Right cardiac atrium (tissue), 5 donors: ENCODE measurements around the gene FAF1. TPM values are rescaled to one million over a fixed set of nuclear protein-coding genes. Genes with fewer than 3 reads are reported as not detected.
"Not testable (repeated sequence)": the region's sequence is repeated elsewhere in the genome, so short reads cannot be mapped to it uniquely, and the experiment has no call there.

Source experiments
- ATAC-seq, 2 donors: fragments of 200-7000 bp; cut with Tn5 transposase; one replicate each; pipeline versions ENCODE4 v1.8.0 to v1.9.1; 2020; ENCODE audit warnings: moderate library complexity in 2 of 2, mild to moderate bottlenecking in 1 of 2
- DNase-seq, 3 donors: peaks; one replicate each; pipeline ENCODE4 v3.0.0-alpha.2; 2020
- H3K27ac ChIP-seq: one replicate; pipeline ENCODE4 v1.5.1; 2013; ENCODE audit warnings: mild to moderate bottlenecking, low read length, control low read depth, moderate library complexity
- H3K27me3 ChIP-seq: one replicate; pipeline ENCODE4 v1.6.1; 2013; ENCODE audit not compliant: control insufficient read depth, insufficient read depth
- H3K4me1 ChIP-seq: one replicate; pipeline ENCODE4 v1.6.1; 2013; ENCODE audit warnings: low read length; ENCODE audit not compliant: control insufficient read depth, insufficient read depth
- H3K4me3 ChIP-seq: one replicate; pipeline ENCODE4 v1.5.1; 2013; ENCODE audit warnings: low read length, control low read depth
- H3K9me3 ChIP-seq: one replicate; pipeline ENCODE4 v1.6.1; 2013; ENCODE audit warnings: low read length; ENCODE audit not compliant: control insufficient read depth
- WGBS: extraction: QIAGEN DNeasy Blood & Tissue Kit; methylation state at CpG from one replicate; pipeline ENCODE4 v1.1.7; 2013; 5-methylcytosine and 5-hydroxymethylcytosine counted together
- intact Hi-C, 4 donors: fragments of 100-400 bp; cut with DNase I; formaldehyde crosslinking; loops; one replicate each; pipeline versions ENCODE4 v1.11.0 to v1.14.0; 2022 to 2023
- polyA plus RNA-seq: library from polyadenylated mRNA; stranded (reverse); fragments of 200-250 nt; gene quantifications from one replicate; pipeline ENCODE4 v1.2.3, GENCODE V29; 2013
- total RNA-seq, 4 donors: library from RNA; stranded (reverse); fragmentation: NEBNext Ultra II Directional; extraction: Animal tissue kit (Norgen Biotek cat#: 25700); gene quantifications; one replicate each; pipeline ENCODE4 v1.2.1, GENCODE V29; 2021
- donor health status: healthy with polysubstance abuse.
- donor health status: DM: no; HTN: yes; CAD: no.
- donor health status: DM: no; HTN: no; CAD: no.
- donor health status: DM: no; HTN: yes; CAD: no; lungs with severe emphysema.
- donor health status: DM: yes; HTN: yes; CAD: no.

Gene FAF1
- total and polyA plus RNA-seq, 5 donors: 52.3 to 90.0 (median 74.7) TPM

DNA sequence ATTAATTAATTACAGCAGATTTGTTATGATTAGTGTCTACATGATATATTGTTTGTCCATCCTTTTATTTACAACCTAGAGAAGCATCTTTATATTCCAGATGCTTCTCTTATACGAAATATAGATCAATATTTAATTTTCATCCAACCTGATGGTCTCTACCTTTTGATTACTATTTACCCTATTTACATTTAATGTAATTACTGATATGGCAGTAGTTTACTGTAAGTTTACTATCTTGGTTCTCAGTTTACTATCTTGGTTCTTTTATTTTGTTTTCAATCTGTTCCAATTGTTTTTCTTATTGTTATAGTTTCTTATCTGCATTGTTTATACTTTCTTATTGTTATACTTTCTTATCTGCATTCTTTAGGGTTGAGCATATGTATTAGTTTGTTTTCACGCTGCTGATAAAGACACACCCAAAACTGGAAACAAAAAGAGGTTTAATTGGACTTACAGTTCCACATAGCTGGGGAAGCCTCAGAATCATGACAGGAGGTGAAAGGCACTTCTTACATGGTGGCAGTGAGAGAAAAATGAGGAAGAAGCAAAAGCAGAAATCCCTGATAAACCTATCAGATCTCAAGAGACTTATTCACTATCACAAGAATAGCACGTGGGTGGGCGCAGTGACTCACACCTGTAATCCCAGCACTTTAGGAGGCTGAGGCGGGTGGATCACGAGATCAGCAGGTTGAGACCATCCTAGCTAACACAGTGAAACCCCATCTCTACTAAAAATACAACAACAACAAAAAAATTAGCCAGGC, 28.9 kb downstream of the FAF1 start:
- intact Hi-C loops: loop anchor here in 1 of 4 donors (5.0 kb wide), 1 partner anchor 111 kb away; no protein-coding TSS in a partner anchor

DNA sequence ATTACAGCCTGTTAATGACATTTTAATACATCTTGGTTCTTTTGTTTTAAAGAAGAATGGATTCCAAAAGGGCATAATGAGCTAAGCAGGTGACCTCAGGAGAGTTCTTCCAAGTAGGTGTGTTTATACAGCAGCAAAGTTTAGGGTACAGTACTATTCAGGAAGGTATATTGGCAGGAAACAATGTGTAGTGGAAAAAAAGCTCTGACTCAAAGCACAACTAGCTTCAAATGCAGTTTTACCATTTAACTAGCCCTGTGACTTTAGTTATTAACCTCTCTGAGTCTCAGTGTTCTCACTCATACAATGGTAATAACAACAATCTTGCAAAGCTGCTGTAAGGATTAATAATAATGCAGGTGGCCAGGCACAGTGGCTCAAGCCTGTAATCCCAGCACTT, 29.9 kb downstream of the FAF1 start:
- H3K27ac ChIP-seq: no peak overlapping the region
- no peak overlapping the region for H3K4me3 ChIP-seq
- intact Hi-C loops: loop anchor here in 1 of 4 donors (5.0 kb wide), 1 partner anchor 112 kb away; no protein-coding TSS in a partner anchor
- H3K4me1 ChIP-seq: peaks cover 1% of the 10 kb centered on the region
- ATAC-seq (no peak), DNase-seq (no peak)
- no peaks in the 10 kb centered on the region for H3K27me3 ChIP-seq
- no peaks in the 10 kb centered on the region for H3K9me3 ChIP-seq

More for the DNA sequence above, 28.9 kb downstream of the FAF1 start:
- no peak overlapping the region for H3K4me3 ChIP-seq
- H3K27ac ChIP-seq: no peak overlapping the region
- DNase-seq (no peak), ATAC-seq (no peak)
- no peaks in the 10 kb centered on the region for H3K9me3 ChIP-seq
- H3K4me1 ChIP-seq: no peaks in the 10 kb centered on the region
- no peaks in the 10 kb centered on the region for H3K27me3 ChIP-seq
- 88% methylated on average over 6 of the region's 6 CpGs for WGBS

DNA sequence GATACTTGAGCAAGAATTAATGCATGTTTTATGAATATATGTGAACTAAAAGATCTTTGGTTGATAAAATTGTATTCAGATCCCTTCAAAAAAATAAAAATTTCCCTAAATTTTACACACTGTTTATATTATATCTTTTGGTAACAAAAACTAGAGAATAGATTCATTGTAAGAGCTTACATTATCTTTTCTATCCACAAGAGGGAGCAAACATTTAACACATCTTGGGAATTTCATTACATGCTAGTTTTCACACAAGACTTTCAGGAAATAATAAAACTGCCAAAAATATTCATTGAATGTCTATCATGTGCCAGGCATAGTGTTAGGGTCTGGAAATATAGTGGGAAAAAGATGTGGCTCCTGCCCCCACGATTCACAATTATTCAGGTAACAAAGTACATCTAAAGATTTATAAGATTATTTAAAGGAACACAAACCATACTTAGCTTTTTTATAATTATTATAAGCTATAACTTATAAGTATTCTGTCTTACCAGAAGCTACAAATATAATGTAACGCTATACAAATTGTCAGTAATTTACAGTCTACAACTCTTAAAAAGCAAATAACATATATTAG, 30.6 kb downstream of the FAF1 start:
- Histone ChIP-seq H3K27ac (no peak overlapping the region), H3K4me1 (peaks cover 3% of the 10 kb centered on the region), H3K27me3 (no peaks in the 10 kb centered on the region), H3K9me3 (no peaks in the 10 kb centered on the region), H3K4me3 (no peak overlapping the region)
- WGBS: 42% methylated on average over 2 of the region's 2 CpGs
- intact Hi-C loops: loop anchor here in 1 of 4 donors (10.0 kb wide), 1 partner anchor 115 kb away; no protein-coding TSS in a partner anchor
- DNase-seq (no peak), ATAC-seq (no peak)

GRCh38 chr1:50923564-50923963, 36.5 kb downstream of the FAF1 start:
- no peak for DNase-seq
- Histone ChIP-seq H3K27ac (no peak overlapping the region), H3K27me3 (no peaks in the 10 kb centered on the region), H3K4me3 (no peak overlapping the region), H3K4me1 (peaks cover 3% of the 10 kb centered on the region), H3K9me3 (no peaks in the 10 kb centered on the region)
- WGBS: 99% methylated on average over 1 of the region's 1 CpG
- intact Hi-C loops: loop anchor here in 1 of 4 donors (10.0 kb wide), 1 partner anchor 121 kb away; no protein-coding TSS in a partner anchor
- no peak for ATAC-seq

DNA sequence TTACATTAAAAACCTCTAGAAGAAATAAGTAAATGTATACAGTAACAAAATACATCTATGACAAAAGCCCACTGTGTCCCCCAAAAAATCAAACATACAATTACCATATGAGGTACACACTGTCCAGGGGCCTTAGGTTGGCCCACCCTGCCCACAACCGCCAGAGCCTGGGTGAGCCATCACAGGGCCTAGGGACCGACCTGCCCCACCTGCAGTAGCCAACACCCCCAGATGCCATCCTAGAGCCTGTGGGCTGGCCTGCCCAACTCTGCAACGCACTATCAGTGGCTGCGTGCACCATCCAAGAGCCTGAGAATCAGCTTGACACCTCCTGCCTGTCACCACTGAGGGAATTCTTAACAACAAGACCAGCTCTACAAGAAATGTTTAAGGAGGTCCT, 39.0 kb downstream of the FAF1 start:
- Histone ChIP-seq H3K27ac (no peak overlapping the region), H3K4me1 (peaks cover 3% of the 10 kb centered on the region), H3K27me3 (no peaks in the 10 kb centered on the region), H3K9me3 (no peaks in the 10 kb centered on the region), H3K4me3 (no peak overlapping the region)
- intact Hi-C loops: loop anchor here in 1 of 4 donors (10.0 kb wide), 1 partner anchor 124 kb away; no protein-coding TSS in a partner anchor
- 78% methylated on average over 4 of the region's 4 CpGs for WGBS
- ATAC-seq (no peak), DNase-seq (no peak)

- DNase-seq (no peak), ATAC-seq (no peak)
- intact Hi-C loops: loop anchor here in 1 of 4 donors (10.0 kb wide), 1 partner anchor 124 kb away; no protein-coding TSS in a partner anchor
- Histone ChIP-seq H3K27me3 (no peaks in the 10 kb centered on the region), H3K4me3 (no peak overlapping the region), H3K27ac (no peak overlapping the region), H3K9me3 (no peaks in the 10 kb centered on the region), H3K4me1 (peaks cover 1% of the 10 kb centered on the region)
- 100% methylated on average over 1 of the region's 1 CpG for WGBS
These were observed 39.7 kb downstream of the FAF1 start for GRCh38 chr1:50920409-50920808.

GRCh38 chr1:50917138-50918137, 42.6 kb downstream of the FAF1 start:
- 82% methylated on average over 4 of the region's 4 CpGs for WGBS
- no peak overlapping the region for H3K4me3 ChIP-seq
- no peak for DNase-seq
- H3K4me1 ChIP-seq: peaks cover 2% of the 10 kb centered on the region
- no peaks in the 10 kb centered on the region for H3K9me3 ChIP-seq
- H3K27ac ChIP-seq: no peak overlapping the region
- intact Hi-C loops: no loop called here
- no peak for ATAC-seq
- no peaks in the 10 kb centered on the region for H3K27me3 ChIP-seq

- no peak for ATAC-seq
These were observed 44.4 kb downstream of the FAF1 start for GRCh38 chr1:50915621-50916020.

DNA sequence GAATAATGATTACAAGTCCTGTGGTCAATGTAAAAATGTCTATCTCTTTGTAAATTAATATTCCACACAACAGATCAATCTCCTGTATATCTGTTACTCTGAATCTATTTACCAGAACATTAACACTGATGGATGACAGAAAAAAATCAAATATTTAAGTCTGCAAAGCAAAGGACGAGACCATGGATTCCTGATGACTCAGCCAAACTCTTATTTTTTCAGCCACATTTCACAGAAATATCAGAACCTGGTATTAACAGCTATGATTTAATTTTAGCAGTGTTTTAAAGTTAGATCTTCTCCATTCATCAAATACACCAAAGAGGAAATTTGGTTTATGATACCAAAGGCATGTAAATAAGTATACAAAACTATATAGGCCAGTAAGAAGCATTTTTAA, 46.1 kb downstream of the FAF1 start:
- H3K27ac ChIP-seq: no peak overlapping the region
- no peak overlapping the region for H3K4me3 ChIP-seq
- 99% methylated on average over 1 of the region's 1 CpG for WGBS
- intact Hi-C loops: no loop called here
- DNase-seq: no peak
- no peak for ATAC-seq
- H3K9me3 ChIP-seq: no peaks in the 10 kb centered on the region
- H3K27me3 ChIP-seq: no peaks in the 10 kb centered on the region
- H3K4me1 ChIP-seq: peaks cover 4% of the 10 kb centered on the region

More at GRCh38 chr1:50915621-50916020, 44.4 kb downstream of the FAF1 start:
- Histone ChIP-seq H3K27me3 (no peaks in the 10 kb centered on the region), H3K4me1 (peaks cover 4% of the 10 kb centered on the region), H3K4me3 (no peak overlapping the region), H3K9me3 (no peaks in the 10 kb centered on the region), H3K27ac (no peak overlapping the region)
- no peak for DNase-seq
- intact Hi-C loops: no loop called here
- 81% methylated on average over 2 of the region's 2 CpGs for WGBS

GRCh38 chr1:50910356-50910755, 49.7 kb downstream of the FAF1 start:
- H3K27me3 ChIP-seq, ATAC-seq, H3K27ac ChIP-seq, H3K4me1 ChIP-seq, H3K9me3 ChIP-seq, H3K4me3 ChIP-seq, intact Hi-C loops: not testable (repeated sequence)
- peak in 1 of 3 donors; percentile 43 for DNase-seq
- 96% methylated on average over 12 of the region's 12 CpGs for WGBS
